OCI-M2 (cell line): ENCODE results near the gene SV2B.
A peak's percentile ranks its signal among the peaks of the same experiment; 100 is the strongest.
"Not testable (repeated sequence)": the region's sequence is repeated elsewhere in the genome, so short reads cannot be mapped to it uniquely, and the experiment has no call there.

Experiments used
- DNase-seq: peaks from one replicate; lab custom pipeline; 2025; ENCODE audit not compliant: unreplicated experiment; lab: John Stamatoyannopoulos, UW

Gene SV2B, protein sequence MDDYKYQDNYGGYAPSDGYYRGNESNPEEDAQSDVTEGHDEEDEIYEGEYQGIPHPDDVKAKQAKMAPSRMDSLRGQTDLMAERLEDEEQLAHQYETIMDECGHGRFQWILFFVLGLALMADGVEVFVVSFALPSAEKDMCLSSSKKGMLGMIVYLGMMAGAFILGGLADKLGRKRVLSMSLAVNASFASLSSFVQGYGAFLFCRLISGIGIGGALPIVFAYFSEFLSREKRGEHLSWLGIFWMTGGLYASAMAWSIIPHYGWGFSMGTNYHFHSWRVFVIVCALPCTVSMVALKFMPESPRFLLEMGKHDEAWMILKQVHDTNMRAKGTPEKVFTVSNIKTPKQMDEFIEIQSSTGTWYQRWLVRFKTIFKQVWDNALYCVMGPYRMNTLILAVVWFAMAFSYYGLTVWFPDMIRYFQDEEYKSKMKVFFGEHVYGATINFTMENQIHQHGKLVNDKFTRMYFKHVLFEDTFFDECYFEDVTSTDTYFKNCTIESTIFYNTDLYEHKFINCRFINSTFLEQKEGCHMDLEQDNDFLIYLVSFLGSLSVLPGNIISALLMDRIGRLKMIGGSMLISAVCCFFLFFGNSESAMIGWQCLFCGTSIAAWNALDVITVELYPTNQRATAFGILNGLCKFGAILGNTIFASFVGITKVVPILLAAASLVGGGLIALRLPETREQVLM

DNA sequence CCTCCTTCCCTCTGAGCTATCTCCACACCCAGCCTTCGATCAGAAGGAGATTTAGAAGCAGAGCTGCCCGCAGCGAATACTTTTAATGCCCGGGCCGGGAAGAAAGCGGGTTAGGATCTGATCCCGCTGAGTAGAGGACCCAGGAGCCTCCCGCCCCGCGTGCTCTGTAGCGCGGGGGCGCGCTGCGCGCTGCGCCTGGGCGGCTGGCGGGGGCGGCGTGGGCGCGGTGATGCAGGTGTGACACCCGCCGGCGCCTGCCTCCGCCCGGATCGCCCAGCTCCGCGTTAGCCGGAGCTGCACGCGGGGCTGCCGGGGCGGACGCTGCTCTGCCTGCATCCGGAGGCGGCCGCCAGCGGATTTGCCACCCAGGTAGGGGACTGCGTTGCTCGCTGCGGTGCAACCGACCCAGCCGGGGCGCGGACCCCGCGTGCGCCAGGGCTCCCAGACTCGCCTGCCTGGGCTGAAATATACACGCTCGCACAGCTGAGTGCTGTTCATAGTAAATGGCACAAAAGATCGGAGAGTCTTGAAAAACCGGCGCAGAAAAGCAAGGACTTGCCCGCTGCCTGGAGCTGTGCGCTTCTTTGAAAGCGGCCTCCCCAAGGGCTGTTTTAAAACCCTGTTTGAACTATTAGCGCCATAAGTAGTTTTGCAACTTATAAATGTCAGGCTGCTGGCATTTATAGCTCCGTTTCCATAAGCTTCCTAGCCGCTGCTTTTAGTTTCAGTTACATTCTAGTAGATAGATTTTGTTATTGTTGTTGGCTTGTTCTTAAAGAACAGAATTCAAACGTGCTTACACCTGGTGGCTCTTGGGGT, at the start of gene SV2B:
TSS of gene SV2B (plus strand) at position 263 of the 819 bp plus-strand sequence. CDS start 126,007 bp downstream, outside the sequence.
- DNase-seq = no peak

GRCh38 chr15:91051248-91051647, 48.8 kb upstream of the SV2B start:
- no peak for DNase-seq

GRCh38 chr15:91054816-91055215, 45.2 kb upstream of the SV2B start:
- no peak for DNase-seq

DNA sequence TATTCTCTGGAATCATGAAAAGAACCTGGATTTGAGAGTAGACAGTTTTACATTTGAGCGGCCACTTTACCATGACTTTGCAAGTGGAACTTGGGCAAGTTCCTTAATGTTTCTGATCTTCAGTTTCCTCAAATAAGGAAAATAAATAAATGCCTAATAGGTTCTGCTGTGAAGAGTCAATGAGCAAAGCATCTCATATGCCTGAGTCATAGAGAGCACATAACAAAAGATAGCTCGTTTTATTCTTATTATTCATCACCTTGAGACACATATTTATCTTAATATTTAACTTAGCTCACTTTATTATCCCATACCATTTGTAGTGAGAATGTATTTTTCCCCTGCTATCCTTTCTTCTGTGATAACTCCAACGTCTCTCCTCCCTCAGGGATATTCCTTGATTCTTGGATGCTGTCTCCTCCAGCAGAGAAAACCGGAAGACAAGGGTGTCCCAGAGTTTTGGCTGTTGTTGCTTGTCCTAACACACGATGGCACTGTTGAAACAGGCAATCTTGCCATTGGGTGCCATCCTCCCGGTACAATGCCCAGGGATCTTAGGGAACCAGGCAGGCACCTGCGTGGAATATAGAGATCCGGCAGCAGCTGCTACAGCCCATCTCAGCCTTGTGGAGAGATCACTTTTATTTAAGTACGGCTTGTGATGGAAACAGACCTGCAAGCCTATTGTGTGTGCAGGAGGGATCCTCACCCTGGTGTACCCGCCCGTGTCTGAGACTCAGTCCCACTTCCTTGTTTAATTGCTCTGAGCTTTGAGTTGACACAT, 44.3 kb upstream of the SV2B start:
- DNase-seq = peak; percentile 12

GRCh38 chr15:91061230-91061629, 38.8 kb upstream of the SV2B start:
- no peak for DNase-seq

- DNase-seq = no peak
Observed at GRCh38 chr15:91061997-91062396, 38.1 kb upstream of the SV2B start.

DNA sequence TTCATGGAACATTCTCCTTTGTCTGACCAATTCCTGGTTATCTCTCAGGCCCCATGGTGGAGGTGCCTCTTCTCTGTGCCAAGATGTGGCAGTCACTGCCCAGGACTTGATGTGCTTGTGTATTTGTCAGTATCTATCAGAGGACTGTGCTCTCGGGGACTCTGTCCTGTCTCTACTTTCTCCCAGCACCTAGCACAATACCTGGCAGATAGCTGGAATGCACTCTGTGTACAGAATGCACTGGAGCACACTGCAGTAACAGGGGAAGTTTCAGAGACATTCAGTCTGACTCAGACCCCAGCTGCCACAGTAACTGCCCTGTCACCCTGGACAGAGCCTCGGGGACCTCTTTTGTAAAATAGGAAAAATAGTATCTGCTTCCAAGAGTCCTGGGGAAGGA, 34.6 kb upstream of the SV2B start:
- no peak for DNase-seq

DNA sequence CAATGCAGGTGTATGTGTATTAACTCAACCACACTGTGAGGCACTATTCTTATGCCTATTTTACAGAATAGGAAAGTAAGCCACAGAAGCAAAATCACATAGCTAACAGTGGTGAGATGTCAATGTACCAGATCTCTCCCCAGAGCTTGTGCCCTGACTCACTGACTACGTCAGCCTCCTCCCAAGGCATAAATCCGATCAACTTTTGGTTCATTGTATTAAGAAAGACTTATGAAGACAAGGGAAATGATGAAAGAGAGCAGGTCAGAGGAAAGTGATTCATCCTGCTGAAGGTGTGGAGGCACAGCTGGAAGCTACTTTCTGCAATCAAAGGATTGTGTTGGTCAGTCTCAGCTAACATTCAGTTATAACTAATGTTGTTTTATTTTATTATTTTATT, 33.0 kb upstream of the SV2B start:
- no peak for DNase-seq

- DNase-seq = no peak
Observed at GRCh38 chr15:91068436-91068835, 31.6 kb upstream of the SV2B start.

- no peak for DNase-seq
Observed at GRCh38 chr15:91068966-91069365, 31.1 kb upstream of the SV2B start.

GRCh38 chr15:91070872-91071271, 29.2 kb upstream of the SV2B start:
- DNase-seq = no peak

DNA sequence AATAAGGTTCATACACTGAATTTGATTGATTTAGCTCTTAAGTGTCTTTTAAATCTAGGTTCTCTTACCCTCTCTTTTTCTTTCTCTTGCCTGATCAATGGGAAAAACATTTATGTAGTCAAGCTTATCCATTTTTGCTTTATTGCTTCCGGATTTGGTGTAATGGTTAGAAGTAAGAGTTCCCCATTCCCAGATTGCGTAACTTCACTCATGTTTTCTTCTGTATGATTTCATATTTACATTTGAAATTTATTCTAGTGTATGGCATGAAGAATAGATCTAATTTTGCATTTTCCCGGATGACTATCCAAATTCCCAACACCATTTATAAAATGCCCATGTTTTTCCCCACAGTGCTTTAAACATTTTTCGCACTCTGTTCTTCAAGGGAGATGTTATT, 27.9 kb upstream of the SV2B start:
- no peak for DNase-seq

DNA sequence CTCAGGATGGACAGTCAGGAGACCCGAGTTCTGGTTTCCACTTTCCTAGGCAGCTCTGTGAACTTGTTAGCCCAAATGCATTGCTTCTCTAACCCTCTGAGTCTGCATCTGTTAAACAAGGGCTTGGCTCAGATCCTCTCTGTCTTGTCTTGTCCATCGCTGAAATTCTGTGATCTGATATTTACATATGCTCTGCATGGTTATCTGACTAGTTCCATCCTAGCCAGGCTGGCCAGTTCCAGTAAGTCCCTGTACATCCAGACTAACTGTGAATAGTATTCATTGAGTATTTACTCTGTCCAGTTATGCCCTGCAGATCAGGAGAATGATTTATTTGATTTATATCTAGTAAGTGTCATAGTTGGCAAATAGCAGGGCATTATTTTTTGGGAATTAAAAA, 27.0 kb upstream of the SV2B start:
- no peak for DNase-seq

- no peak for DNase-seq
Observed at GRCh38 chr15:91073768-91074167, 26.3 kb upstream of the SV2B start.

- no peak for DNase-seq
Observed at GRCh38 chr15:91075739-91076138, 24.3 kb upstream of the SV2B start.

DNA sequence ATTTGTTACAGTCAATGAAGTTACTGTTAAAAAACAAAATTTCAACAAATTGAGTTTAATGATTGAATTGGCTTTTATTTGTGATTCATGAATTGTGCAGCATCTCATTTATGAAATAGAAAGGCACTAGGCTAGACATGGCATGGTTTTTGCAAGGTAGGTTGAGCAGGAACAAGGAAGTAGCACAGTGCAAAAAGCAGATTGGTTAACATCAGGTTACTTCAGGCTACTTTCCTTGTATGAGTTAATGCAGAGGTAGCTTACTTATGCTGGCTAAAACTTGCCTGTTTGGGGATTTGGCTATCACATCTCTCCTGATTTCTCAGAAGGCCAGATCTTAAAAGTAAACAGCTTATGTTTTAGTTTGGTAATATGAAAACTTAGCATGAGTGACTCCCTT, 23.0 kb upstream of the SV2B start:
- DNase-seq = no peak

GRCh38 chr15:91093866-91094265, 6.2 kb upstream of the SV2B start:
- DNase-seq = not testable (repeated sequence)

- no peak for DNase-seq
Observed at GRCh38 chr15:91098451-91098850, 1.6 kb upstream of the SV2B start.

DNA sequence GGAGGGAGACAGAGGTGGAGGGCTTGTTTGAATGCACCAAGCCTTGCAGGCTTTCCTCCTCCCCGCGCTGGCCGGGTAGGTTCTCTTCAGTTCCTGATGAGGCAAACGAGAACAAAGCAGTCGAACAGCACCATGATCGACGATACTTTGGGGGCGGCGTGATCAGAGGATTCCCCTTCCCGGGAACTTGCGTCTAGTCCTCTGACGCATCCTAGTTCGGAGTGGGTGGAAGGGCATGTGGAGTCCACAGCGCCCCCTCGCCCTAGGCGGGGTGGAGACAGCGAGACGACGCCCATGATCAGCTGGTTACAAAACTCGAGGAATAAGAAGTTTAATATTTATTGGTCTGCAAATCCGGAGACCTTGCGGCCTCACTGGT, 452 bp upstream of the SV2B start:
- DNase-seq = no peak

- DNase-seq = no peak
Observed at GRCh38 chr15:91100814-91101607, 954 bp downstream of the SV2B start.
